ENCODE measurements around the gene TTC27.
A peak's percentile ranks its signal among the peaks of the same experiment; 100 is the strongest.

TTC27 gene

GRCh38 chr2:32617599-32618189 is 10.2 kb upstream of the TTC27 start:
- POLR2A ChIA-PET (ENCODE audit: low non-redundant PET), result no interaction called here
- no peak for TF ChIP-seq CTCF (conservative IDR thresholded peaks at IDR 0.05; ENCODE audit: low read depth)
- CTCF ChIA-PET, result no interaction called here

GRCh38 chr2:32622570-32623310 is 5.1 kb upstream of the TTC27 start:
- no peak for DNase-seq (ENCODE audit: low spot score)
- 0 out of 2 replicates have a peak overlapping the region, but pooled peaks have one; percentile 19 for H3K27ac ChIP-seq
- POLR2A ChIA-PET (ENCODE audit: low non-redundant PET), result no interaction called here
- TF ChIP-seq CTCF (conservative IDR thresholded peaks at IDR 0.05; ENCODE audit: low read depth), result no peak
- CTCF ChIA-PET, result interaction anchor here (0.6 kb wide), 1 partner anchor 399 kb away, joined by 3 read pairs; no protein-coding TSS in a partner anchor

More at GRCh38 chr2:32617599-32618189, 10.2 kb upstream of the TTC27 start:
- H3K27ac ChIP-seq, result no peak overlapping the region
- no peak for DNase-seq (ENCODE audit: low spot score)

- DNase-seq (ENCODE audit: low spot score), result no peak
- H3K27ac ChIP-seq, result no peak overlapping the region
- ChIA-PET CTCF (interaction anchor here (0.6 kb wide), 2 partner anchors 200 to 398 kb away, joined by 3 to 4 read pairs; no protein-coding TSS in a partner anchor), POLR2A (ENCODE audit: low non-redundant PET) (no interaction called here)
- no peak for TF ChIP-seq CTCF (conservative IDR thresholded peaks at IDR 0.05; ENCODE audit: low read depth)
These were observed 4.5 kb upstream of the TTC27 start for GRCh38 chr2:32623311-32623706.

- CTCF ChIA-PET, result no interaction called here
- no peak for TF ChIP-seq CTCF (conservative IDR thresholded peaks at IDR 0.05; ENCODE audit: low read depth)
- POLR2A ChIA-PET (ENCODE audit: low non-redundant PET), result no interaction called here
- no peak for DNase-seq (ENCODE audit: low spot score)
- no peak overlapping the region for H3K27ac ChIP-seq
These were observed 3.0 kb upstream of the TTC27 start for GRCh38 chr2:32624812-32625211.

- no peak for TF ChIP-seq CTCF (conservative IDR thresholded peaks at IDR 0.05; ENCODE audit: low read depth)
- no peak for DNase-seq (ENCODE audit: low spot score)
- ChIA-PET POLR2A (ENCODE audit: low non-redundant PET) (no interaction called here), CTCF (no interaction called here)
- H3K27ac ChIP-seq, result no peak overlapping the region
These were observed 1.1 kb upstream of the TTC27 start for GRCh38 chr2:32626639-32627221.

- ChIA-PET CTCF (no interaction called here), POLR2A (ENCODE audit: low non-redundant PET) (interaction anchor here (0.9 to 1.0 kb wide), 2 partner anchors 8 to 14 kb away, joined by 3 read pairs; no protein-coding TSS in a partner anchor)
- peak overlapping the region; percentile 59 for H3K27ac ChIP-seq
- DNase-seq (ENCODE audit: low spot score), result peak; percentile 20
- no peak; the same call in 1 of the 2 replicates for TF ChIP-seq CTCF (conservative IDR thresholded peaks at IDR 0.05; ENCODE audit: low read depth)
These were observed 423 bp upstream of the TTC27 start for GRCh38 chr2:32627441-32627813.
